Pulmonary artery endothelial cell (primary cell): Measurements from ENCODE around the gene PDCD1. TPM values are rescaled to one million over a fixed set of nuclear protein-coding genes. Genes with fewer than 3 reads are reported as not detected.

Experiments used
- DNase-seq: peaks from one replicate; pipeline ENCODE4 v3.0.0-alpha.2; 2011; ENCODE audit warnings: low read depth, low spot score
- total RNA-seq: library from RNA; depleted of rRNA; stranded (reverse); fragments of >200 nt; gene quantifications from 2 replicates; pipeline ENCODE4 v1.2.3, GENCODE V29; 2014

Gene PDCD1
- total RNA-seq, 1 donor from 2014 or later, result not detected

DNA sequence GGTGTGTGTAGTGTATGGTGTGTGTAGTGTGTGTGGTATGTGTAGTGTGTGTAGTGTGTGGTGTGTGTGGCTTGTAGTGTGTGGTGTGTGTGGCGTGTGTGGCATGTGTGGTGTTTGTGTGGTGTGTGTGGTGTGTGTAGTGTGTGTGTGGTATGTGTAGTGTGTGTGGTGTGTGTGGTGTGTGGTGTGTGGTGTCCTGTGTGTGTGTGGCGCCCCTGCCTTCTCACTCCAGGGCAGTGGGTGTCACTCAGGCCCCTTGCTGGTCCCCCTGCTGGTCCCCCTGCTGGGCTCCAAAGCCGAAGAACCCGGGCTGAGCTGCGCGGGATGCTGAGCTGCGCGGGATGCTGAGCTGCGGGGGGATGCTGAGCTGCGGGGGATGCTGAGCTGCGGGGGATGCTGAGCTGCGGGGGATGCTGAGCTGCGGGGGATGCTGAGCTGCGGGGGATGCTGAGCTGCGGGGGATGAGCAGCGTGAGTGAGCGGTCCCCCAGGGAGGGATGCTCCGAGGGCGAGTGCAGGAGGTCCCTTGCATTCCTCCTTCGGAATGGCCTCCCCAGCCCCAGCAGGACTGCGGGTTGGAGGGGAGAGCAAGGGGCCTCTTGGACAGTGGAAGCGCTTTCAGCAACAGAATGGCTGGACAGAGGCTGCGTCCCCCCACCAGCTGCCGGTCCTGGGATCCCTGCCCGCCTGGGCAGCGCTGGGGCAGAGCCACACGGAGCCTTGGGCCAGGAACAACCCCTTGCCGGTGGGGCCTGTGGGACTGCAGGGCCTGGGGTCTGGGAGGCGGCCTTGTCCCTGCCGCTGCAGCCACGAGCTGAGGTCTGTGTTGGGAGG, 7.5 kb upstream of the PDCD1 start:
- no peak for DNase-seq

DNA sequence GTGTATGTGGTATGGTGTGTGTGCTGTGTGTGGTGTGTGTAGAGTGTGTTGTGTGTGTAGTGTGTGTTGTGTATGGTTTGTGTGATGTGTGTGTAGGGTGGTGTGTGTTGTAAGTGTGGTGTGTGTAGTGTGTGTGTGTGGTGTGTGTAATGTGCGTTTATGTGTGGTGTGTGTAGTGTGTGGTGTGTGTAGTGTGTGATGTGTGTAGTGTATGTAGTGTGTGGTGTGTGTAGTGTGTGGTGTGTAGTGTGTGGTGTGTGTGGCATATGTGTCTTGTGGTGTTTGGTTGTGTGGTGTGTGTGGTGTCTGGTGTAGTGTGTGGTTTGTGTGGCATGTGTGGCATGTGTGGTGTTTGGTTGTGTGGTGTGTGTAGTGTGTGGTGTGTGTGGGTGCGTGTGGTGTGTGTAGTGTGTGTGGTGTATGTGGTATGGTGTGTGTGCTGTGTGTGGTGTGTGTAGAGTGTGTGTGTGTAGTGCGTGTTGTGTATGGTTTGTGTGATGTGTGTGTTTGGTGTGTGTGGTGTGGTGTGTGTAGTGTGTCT, 6.8 kb upstream of the PDCD1 start:
- DNase-seq, result no peak

- DNase-seq, result no peak
Observed at GRCh38 chr2:241864850-241865213, 6.1 kb upstream of the PDCD1 start.

- no peak for DNase-seq
Observed at GRCh38 chr2:241864168-241864849, 5.6 kb upstream of the PDCD1 start.

DNA sequence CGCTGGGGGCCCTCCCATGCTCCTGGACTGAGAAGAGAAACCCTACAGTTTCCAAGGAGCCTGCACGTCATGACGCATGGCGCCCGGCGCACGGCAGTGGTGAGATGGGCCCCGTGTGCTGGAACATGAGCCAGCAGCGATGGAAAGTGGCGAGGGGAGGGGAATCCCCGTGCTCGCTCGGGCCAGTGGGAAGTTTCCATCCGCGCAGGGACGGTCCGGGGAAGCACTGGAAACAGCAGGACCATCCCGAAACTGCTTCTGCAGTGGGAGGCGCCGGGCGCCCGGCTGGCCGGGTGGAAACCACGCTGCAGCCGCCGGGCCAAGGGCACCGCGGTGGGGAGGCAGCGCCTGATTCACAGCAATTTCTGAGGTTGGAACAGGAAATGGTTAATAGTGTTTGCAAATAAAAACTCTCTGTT, 4.9 kb upstream of the PDCD1 start:
- no peak for DNase-seq

DNA sequence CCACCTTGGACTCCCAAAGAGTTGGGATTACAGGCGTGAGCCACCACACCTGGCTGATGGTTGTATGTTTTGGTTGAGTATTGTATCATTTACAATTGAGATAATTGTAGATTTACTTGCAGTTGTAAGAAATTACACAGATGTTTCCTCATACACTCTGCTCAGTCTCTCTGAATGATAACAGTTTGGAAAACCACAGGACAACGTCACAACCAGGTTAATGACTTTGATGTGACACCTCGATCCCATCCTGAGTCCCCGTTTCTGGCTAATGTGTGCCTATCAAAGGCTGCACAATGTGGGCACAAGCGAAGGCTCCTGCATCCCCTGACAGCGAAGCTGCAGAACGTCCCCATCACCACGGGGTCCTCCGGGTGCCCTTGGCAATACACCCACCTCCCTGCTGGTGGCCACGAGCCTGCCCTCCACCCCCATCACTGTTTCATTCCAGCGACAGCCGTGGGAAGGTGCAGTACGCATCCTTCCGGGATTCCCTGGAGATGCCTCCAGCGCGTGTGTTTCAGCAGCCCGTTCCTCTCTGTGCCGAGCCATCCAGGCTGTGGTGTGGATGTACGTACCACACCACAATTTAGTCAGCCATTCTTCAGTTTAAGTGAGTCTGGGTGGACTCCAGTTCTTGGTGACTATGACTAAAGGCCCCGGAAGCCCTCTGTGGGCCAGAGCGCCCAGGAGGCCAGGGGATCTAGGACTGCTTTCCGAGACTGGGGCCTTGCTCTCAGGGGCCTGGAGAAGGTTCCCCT, 4.3 kb upstream of the PDCD1 start:
- no peak for DNase-seq

- DNase-seq, result no peak
Observed at GRCh38 chr2:241862093-241862492, 3.4 kb upstream of the PDCD1 start.

DNA sequence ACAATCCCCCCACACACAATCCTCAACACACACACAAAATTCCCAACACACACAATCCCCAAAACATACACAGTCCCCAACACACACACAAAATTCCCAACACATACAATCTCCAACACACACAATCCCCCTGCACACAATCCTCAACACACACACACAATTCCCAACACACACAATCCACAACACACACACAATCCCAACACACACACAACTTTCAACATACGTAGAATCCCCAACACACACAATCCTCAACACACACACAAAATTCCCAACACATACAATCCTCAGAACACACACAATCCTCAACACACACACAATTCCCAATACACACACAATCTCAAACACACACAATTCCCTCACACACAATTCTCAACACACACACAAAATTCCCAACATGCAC, 2.6 kb upstream of the PDCD1 start:
- no peak for DNase-seq

DNA sequence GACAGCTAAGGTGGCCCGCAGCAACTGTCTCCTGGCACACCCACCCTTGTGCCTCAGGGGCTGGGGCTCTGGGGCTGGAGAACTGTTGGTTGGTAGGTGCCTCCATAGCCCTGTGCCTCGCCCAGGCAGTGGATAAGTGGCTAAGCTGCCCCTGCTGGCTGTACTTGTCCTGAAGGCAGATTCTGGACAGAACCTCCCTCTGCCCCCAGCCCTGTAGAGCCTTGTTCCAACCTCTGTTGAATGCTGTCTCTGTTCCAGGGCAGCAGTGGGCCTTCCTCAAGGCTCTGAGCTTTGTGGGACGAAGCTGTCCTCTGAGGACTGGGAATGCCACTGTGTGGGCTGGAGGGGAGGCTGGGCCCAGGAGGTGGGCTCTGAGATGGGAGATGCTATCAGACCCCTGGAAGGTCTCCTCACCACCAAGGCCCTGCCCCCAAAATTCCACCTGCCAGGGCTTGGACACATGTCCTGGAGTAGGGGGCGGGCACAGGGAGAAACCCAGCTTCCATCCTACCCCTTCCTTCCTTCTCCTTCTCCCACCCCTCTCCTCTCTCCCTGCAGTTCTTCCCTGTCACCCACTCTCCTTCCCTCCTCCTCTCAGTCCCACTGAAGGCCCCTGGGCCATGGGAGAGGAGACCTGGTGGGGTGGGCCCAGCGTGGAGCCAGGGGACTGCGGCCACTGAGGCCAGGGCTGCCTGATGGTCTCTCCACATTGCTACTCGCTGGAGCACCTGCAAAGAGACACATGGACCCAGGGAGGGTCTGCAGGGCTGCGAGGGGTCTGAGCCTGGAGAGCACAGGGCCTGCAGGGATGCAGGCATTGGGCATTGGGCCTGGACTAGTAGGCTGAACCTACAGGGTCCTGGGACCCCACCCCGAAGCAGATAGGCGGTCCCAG, 1.7 kb upstream of the PDCD1 start:
- DNase-seq, result no peak

GRCh38 chr2:241859436-241860183, 916 bp upstream of the PDCD1 start:
- DNase-seq, result no peak

GRCh38 chr2:241859017-241859435, 332 bp upstream of the PDCD1 start:
- no peak for DNase-seq

- DNase-seq, result no peak
Observed at GRCh38 chr2:241857572-241858121, 1.0 kb downstream of the PDCD1 start.

DNA sequence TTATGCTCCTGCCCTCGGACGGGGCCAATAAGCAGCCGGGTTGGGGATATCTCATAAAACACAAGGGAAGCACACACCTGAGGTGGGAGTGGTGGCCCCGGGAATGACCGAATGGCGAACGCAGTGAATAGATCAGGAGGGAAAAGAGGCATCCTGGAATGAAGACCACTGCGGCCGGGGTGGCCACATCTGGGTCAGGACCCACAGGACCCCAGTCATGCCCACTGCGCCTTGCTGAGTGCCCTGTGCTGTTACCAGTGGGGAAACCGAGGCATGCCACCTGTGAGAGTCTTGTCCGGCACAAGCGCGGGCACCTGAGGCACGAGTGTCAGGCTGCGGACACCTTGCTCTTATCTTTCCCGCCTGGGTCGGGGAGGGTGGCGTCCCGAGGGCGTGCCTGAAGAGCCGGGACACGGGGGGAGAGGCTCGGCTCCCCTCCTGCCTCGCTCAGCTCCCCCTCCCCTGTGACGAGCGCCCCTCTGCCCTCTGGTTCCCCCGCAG, 1.6 kb downstream of the PDCD1 start:
- DNase-seq, result no peak

DNA sequence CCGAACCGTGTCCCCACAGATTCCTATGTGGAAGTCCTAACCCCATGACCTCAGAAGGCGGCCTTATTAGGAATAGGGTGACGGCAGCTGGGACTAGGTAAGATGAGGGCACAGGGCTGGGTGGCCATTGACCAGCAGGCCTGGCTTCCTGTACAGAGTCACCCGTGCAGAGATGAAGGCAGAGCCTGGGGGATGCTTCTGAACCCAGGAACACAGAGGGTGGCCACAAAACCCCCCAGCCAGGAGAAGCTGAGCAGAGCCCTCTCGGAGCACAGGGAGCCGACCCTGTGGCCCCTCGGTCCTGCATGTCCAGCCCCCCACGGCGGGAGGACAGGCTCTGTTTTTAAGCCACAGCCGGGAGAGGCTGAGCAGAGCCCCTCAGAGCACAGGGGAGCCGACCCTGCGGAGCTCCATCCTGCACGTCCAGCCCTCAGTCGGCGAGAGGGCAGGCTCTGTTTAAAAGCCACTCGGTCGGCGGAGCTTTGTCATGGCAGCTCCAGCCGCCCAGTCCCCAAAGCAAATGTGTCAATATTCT, 2.7 kb downstream of the PDCD1 start:
- no peak for DNase-seq

GRCh38 chr2:241855245-241855887, 3.3 kb downstream of the PDCD1 start:
- no peak for DNase-seq

GRCh38 chr2:241854342-241855244, 4.1 kb downstream of the PDCD1 start:
- no peak for DNase-seq

DNA sequence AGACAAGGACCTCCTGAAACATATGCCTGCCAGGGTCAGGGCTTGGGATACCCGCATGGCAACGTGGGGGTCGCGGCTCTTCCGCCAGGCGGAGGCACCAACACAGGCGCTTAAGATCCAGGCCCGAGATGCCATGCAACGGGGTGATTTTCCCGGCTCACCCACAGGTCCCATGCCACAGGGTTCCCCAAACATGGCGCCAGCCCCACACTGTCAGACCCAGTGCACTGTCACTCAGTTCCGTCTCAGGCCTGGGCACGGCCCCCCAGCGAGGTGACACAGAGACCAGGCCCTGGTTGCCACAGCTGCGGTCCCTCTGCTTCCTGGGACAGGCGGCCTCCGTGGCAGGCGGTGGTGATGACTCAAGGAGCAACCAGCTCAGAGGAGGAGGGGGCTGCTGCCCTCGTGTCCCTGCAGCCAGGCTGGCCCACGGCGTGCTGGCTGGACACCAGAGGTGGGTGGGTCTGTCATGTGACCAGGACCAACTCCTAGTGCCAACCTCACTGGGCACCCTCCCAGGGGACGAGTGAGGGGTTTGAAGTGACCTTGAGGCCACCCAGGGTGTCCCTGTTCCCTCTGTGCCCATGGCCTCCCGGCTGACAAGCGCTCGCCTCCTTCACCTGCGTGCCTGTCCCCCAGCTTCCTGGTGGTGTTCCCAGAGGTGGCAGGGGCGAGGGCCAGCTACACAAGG, 4.9 kb downstream of the PDCD1 start:
- DNase-seq, result no peak
